Stimulated activated naive CD4-positive, alpha-beta T cell treated with Interleukin-2 at 50 U/mL for 16 hours (primary cell): ENCODE data around the gene MRPL20.

Experiments
- DNase-seq: peaks from one replicate; lab custom pipeline; 2025; lab: John Stamatoyannopoulos, UW

Gene MRPL20

DNA sequence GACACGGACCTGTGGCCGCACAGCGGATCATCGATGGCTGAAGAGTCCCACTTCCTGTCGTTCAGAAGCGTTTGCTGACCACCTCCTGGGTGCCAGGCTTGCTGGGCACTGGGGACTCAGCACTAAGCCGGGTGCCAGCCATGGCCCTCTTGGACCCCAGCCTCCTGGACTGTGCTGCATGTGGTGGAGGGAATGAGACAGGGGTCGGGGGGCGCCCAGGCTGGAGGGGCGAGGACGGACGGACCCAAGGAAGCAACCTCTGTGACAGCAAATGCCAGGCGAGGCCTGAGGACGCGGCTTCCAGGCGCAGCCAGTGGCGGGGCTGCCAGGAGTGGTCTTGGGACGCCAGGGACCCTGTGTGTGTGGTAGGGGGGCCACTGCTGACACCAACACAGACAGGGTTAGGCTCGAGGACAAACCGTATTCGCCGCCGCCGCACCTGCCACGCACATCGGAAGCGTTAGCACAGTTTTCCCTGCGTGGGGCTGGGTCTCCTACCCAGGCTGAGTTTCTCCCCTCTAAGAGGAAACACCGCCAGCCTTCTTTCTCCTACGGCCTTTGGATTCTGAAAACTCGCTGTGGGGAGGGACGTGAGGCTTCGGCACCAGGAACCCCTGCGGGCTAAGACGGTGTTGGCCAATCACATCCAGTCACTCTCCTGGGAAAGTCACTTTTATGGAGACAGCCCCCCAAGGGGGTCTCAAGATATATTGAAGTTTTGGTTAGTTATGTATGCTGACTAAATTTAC, 45.7 kb downstream of the MRPL20 start:
- no peak for DNase-seq

- no peak for DNase-seq
Observed at GRCh38 chr1:1360506-1361169, 46.5 kb downstream of the MRPL20 start.

DNA sequence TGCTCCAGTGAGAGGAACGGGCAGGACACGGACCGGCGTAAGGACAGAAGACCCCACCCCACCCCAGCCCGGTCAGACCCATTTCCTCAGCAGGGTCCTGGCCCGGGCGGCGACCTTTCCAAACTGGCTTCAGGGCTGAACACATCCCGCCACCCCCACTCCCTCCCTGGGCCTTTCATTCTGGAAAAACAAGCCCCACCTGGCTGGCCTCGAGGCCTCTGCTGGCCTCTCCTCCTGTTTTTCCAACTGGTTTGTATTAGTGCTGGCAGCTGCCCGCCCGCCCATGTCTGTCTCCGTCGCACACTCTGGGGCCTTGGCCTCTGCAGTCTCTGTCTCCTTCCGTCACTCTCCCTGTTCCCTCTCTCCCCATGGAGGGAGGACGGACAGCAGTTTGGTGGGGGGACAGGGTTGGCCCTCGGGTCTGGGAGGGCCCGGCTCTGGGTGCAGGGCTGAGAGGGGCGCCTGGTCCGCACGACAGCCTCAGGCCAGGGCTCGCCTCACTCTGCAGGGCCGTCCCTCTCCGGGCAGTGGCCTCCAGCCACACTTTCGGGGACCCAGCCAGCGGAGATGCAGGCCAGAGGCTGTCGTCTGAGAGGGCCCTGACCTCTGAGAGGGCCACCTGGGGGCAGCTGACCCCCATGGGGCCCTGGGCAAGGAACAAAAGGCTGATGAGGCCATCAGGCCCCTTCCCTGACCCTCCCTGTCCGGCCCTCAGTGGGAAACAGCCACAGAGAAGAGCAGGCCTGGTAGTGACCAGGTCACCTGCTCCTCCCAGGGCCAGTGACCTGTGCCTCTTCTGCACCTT, 47.2 kb downstream of the MRPL20 start:
- no peak for DNase-seq

- no peak for DNase-seq
Observed at GRCh38 chr1:1359308-1359663, 47.8 kb downstream of the MRPL20 start.

DNA sequence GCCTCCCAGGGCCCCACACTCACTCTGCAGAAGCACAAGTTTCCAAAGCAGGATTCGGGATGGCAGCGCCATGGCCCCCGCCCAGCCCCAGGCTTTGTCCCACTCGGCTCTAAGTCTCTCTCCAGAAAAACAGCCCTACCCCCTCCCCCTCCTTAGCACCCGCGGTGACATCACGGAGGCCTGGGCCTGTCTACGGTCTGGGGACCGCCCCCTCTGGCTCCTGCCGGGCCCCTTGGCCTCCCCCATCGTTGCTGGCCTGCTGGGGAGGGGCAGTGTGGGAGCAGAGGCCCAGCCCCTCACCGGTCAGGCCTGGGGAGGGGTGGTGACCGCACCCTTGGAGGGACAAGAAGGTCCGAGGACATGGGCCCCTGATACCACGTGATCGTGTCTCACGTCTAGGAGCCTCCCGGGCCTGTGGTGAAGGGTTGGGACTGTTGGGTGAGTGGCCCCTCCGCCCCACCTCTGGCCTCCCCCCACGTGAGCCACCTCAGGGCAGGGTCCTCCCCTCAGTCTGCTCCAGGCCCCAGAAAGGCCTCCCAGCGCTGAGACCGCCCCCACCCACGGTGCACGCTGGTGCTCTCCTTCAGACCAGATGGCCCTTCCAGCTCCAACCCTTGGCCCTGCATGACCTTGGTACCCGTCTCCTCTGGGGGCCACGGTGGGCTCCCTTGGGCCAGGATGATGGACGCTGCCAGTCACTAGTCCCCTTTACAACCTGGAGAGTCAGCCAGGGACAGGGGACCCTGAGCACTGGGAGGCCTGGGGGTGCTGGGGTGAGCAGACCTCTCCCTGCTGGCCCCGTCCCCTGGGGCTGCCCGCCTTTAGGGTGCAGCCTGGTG, 48.4 kb downstream of the MRPL20 start, which contains the start of gene MXRA8:
Gene MXRA8, minus strand, starts transcription at position 123 of the 839 bp plus-strand sequence. Its CDS starts 51 bp downstream, at position 72.
- no peak for DNase-seq

GRCh38 chr1:1357871-1358432, 49.1 kb downstream of the MRPL20 start:
- no peak for DNase-seq

GRCh38 chr1:1356796-1357401, 50.2 kb downstream of the MRPL20 start:
- DNase-seq, result no peak

- DNase-seq, result no peak
Observed at GRCh38 chr1:1356166-1356795, 50.8 kb downstream of the MRPL20 start.

DNA sequence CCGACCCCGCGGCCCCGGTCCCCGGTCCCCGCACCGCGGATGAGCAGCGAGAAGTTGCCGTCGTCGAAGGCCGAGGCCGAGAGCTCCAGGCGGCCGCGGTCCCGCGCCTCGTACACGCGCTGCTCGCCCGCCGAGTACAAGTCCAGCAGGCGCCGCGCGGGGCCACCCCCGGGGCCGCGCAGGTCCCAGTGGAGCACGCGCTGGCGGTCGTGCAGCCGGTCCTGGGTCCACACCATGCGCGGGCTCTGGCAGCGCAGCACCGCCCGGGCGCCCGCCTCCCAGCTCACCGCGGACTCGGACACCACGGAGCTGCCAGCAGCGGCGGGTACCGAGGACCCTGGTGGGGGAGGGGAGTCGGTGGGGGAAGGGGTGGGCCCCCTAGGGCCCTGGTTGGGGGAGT, 51.7 kb downstream of the MRPL20 start:
- no peak for DNase-seq

DNA sequence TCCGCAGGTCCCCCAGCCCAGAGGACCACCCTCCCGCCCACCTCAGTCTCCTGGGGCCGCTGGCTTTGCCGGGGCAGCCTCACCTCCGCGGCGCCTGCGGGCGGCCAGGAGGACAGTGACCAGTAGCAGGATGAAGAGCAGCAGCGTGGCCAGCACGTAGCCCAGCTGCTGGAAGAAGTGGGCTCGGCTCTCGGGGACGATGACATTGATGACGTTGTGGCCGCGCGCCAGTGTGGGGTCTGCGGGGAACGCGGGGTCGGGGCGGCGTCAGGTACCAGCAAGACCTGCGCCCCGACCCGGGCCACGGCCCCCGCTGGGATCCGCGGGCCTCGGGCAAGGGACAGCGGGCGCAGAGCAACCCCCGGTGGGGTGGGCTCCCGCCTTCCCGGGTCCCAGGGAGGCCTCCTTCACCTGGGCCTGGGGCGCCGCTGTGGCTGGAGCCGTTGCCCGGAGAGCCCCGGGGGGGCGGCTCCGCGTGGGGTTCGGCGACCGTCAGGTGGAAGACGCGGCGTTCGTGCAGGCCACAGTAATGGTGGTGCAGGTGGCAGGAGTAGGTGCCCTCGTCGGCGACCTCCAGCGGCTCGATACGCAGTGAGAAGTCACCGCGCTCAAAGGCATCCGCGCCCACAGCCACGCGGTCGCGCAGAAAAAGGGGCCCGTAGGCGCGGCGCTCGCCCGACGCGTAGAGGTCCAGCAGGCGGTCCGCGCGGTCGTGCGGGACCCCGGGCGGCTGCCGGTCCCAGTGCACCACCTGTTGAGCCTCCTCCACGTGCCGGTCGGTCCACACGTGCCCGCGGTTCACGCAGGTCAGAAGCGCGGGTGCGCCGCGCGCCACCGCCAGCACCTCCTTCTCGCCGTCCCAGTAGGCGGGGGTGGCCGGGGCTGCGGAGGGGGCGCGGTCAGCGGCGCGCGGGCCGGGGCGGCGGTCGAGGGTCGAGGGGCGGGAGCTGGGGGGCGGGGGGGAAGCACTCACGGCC, 52.5 kb downstream of the MRPL20 start:
- no peak for DNase-seq

GRCh38 chr1:1353389-1354151, 53.5 kb downstream of the MRPL20 start:
- DNase-seq, result no peak

DNA sequence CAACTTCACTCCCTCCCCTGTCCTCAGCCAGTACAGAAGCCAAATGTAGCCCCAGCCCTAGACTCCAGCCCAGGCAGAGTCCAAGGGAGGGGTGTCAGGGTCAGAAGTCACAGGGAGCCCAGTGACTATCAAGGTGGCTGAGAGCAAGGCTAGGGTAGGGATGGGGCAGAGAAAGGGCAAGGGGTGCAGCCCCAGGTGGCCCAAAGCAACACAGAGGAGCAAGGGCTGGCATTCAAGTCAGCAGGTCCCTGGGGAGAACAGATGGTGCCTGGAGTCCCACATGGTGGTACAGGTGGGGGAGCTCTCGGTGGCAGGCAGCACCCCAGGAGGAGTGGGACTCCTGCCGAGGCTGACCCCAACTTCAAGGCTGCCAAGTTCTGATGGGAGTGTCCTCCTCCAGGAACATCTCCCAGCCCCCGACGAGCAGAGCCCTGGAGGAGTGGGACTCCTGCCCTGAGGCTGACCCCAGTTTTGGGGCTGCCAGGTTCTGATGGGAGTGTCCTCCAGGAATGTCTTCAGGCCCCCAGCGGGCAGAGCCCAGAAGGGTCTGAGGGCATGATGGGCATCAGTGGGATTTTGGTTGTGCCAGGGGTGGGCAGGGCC, 54.2 kb downstream of the MRPL20 start:
- DNase-seq, result no peak
